SJSA1 (cell line): Measurements from ENCODE around the gene NOS3. TPM values are rescaled to one million over a fixed set of nuclear protein-coding genes. Genes with fewer than 3 reads are reported as not detected.

Experiments
- DNase-seq, 2 experiments: peaks; one replicate each; pipeline ENCODE4 v3.0.0-alpha.2; 2015 to 2020; ENCODE audit warnings: low spot score in 2 of 2, low read depth in 1 of 2
- H3K27ac ChIP-seq: fragments of 250-450 bp; sonication (Bioruptor Pico); 2 replicates; pipeline ENCODE4 v1.5.1; 2020; ENCODE audit warnings: mild to moderate bottlenecking, moderate library complexity
- H3K27me3 ChIP-seq: fragments of 250-450 bp; sonication (Bioruptor Pico); replicated peaks from 2 replicates; pipeline ENCODE4 v1.5.1; 2020; ENCODE audit warnings: mild to moderate bottlenecking, moderate library complexity
- H3K36me3 ChIP-seq: fragments of 250-450 bp; sonication (Bioruptor Pico); 2 replicates; pipeline ENCODE4 v1.5.1; 2020; ENCODE audit warnings: mild to moderate bottlenecking
- H3K4me1 ChIP-seq: fragments of 250-450 bp; sonication (Bioruptor Pico); replicated peaks from 2 replicates; pipeline ENCODE4 v1.6.1; 2021; ENCODE audit warnings: mild to moderate bottlenecking
- H3K4me3 ChIP-seq: fragments of 250-450 bp; sonication (Bioruptor Pico); 2 replicates; pipeline ENCODE4 v1.5.1; 2020; ENCODE audit warnings: mild to moderate bottlenecking
- H3K9me3 ChIP-seq: fragments of 250-450 bp; sonication (Bioruptor Pico); replicated peaks from 2 replicates; pipeline ENCODE4 v1.5.1; 2020; ENCODE audit warnings: mild to moderate bottlenecking
- total RNA-seq: library from RNA; depleted of rRNA; stranded (reverse); fragments of >200 nt; shearing (Covaris generic); gene quantifications from 2 replicates; pipeline ENCODE4 v1.2.3, GENCODE V29; 2014

Gene NOS3
- total RNA-seq, 1 experiment from 2014 or later: not detected

GRCh38 chr7:150974468-150975391, 16.1 kb upstream of the NOS3 start:
- DNase-seq: no peak
- peaks cover 72% of the 10 kb centered on the region for H3K27me3 ChIP-seq
- H3K9me3 ChIP-seq: 0 out of 2 replicates have a peak, but pooled peaks cover 3% of the 10 kb centered on the region
- no peak overlapping the region for H3K4me3 ChIP-seq
- no peak overlapping the region for H3K27ac ChIP-seq
- H3K36me3 ChIP-seq: no peaks in the 10 kb centered on the region
- peaks cover 6% of the 10 kb centered on the region for H3K4me1 ChIP-seq

GRCh38 chr7:150975536-150976319, 15.1 kb upstream of the NOS3 start:
- H3K27ac ChIP-seq: no peak overlapping the region
- DNase-seq: no peak
- no peaks in the 10 kb centered on the region for H3K36me3 ChIP-seq
- H3K4me1 ChIP-seq: peaks cover 6% of the 10 kb centered on the region
- H3K9me3 ChIP-seq: 0 out of 2 replicates have a peak, but pooled peaks cover 3% of the 10 kb centered on the region
- no peak overlapping the region for H3K4me3 ChIP-seq
- H3K27me3 ChIP-seq: peaks cover 80% of the 10 kb centered on the region

GRCh38 chr7:150976529-150977381, 14.1 kb upstream of the NOS3 start:
- Histone ChIP-seq H3K9me3 (0 out of 2 replicates have a peak, but pooled peaks cover 3% of the 10 kb centered on the region), H3K27me3 (peaks cover 82% of the 10 kb centered on the region), H3K4me1 (peaks cover 6% of the 10 kb centered on the region), H3K27ac (no peak overlapping the region), H3K4me3 (no peak overlapping the region), H3K36me3 (no peaks in the 10 kb centered on the region)
- DNase-seq: no peak

GRCh38 chr7:150977382-150978125, 13.3 kb upstream of the NOS3 start:
- DNase-seq: no peak
- H3K4me3 ChIP-seq: no peak overlapping the region
- no peak overlapping the region for H3K27ac ChIP-seq
- peaks cover 6% of the 10 kb centered on the region for H3K4me1 ChIP-seq
- H3K36me3 ChIP-seq: no peaks in the 10 kb centered on the region
- peaks cover 83% of the 10 kb centered on the region for H3K27me3 ChIP-seq
- 0 out of 2 replicates have a peak, but pooled peaks cover 3% of the 10 kb centered on the region for H3K9me3 ChIP-seq

- Histone ChIP-seq H3K36me3 (no peaks in the 10 kb centered on the region), H3K4me3 (no peak within 1 kb of the TSS), H3K4me1 (peaks cover 6% of the 10 kb centered on the region), H3K27ac (no peak within 1 kb of the TSS), H3K27me3 (peaks cover 76% of the 10 kb centered on the region), H3K9me3 (0 out of 2 replicates have a peak, but pooled peaks cover 3% of the 10 kb centered on the region)
- no peak for DNase-seq
These were observed 12.6 kb upstream of the NOS3 start, which contains the start of gene KCNH2 for GRCh38 chr7:150978126-150978789. TSS of gene KCNH2 (minus strand) at chr7:150978321. CDS start at chr7:150977913, 408 bp downstream.

- Histone ChIP-seq H3K4me3 (no peak overlapping the region), H3K27me3 (peaks cover 70% of the 10 kb centered on the region), H3K9me3 (0 out of 2 replicates have a peak, but pooled peaks cover 1% of the 10 kb centered on the region), H3K4me1 (peaks cover 3% of the 10 kb centered on the region), H3K36me3 (no peaks in the 10 kb centered on the region), H3K27ac (no peak overlapping the region)
- DNase-seq: no peak
These were observed 11.0 kb upstream of the NOS3 start for GRCh38 chr7:150979713-150980390.

GRCh38 chr7:150980663-150981062, 10.2 kb upstream of the NOS3 start:
- H3K9me3 ChIP-seq: no peaks in the 10 kb centered on the region
- H3K27ac ChIP-seq: no peak overlapping the region
- DNase-seq: no peak
- H3K36me3 ChIP-seq: no peaks in the 10 kb centered on the region
- H3K4me3 ChIP-seq: no peak overlapping the region
- H3K27me3 ChIP-seq: peaks cover 66% of the 10 kb centered on the region
- H3K4me1 ChIP-seq: no peaks in the 10 kb centered on the region

- H3K4me1 ChIP-seq: no peaks in the 10 kb centered on the region
- DNase-seq: no peak
- no peaks in the 10 kb centered on the region for H3K9me3 ChIP-seq
- H3K36me3 ChIP-seq: no peaks in the 10 kb centered on the region
- peaks cover 67% of the 10 kb centered on the region for H3K27me3 ChIP-seq
- H3K4me3 ChIP-seq: no peak overlapping the region
- no peak overlapping the region for H3K27ac ChIP-seq
These were observed 9.2 kb upstream of the NOS3 start for GRCh38 chr7:150981644-150982043.

- Histone ChIP-seq H3K4me1 (no peaks in the 10 kb centered on the region), H3K36me3 (no peaks in the 10 kb centered on the region), H3K9me3 (no peaks in the 10 kb centered on the region), H3K27me3 (peaks cover 61% of the 10 kb centered on the region), H3K4me3 (no peak overlapping the region), H3K27ac (no peak overlapping the region)
- no peak for DNase-seq
These were observed 8.5 kb upstream of the NOS3 start for GRCh38 chr7:150982351-150982750.

- H3K9me3 ChIP-seq: peaks cover 4% of the 10 kb centered on the region; the same call in 1 of the 2 replicates
- no peak overlapping the region for H3K4me3 ChIP-seq
- no peak for DNase-seq
- H3K36me3 ChIP-seq: no peaks in the 10 kb centered on the region
- H3K27ac ChIP-seq: no peak overlapping the region
- H3K4me1 ChIP-seq: 0 out of 2 replicates have a peak, but pooled peaks cover 3% of the 10 kb centered on the region
- peaks cover 67% of the 10 kb centered on the region for H3K27me3 ChIP-seq
These were observed 6.9 kb upstream of the NOS3 start for GRCh38 chr7:150983893-150984368.

GRCh38 chr7:150986099-150986512, 4.7 kb upstream of the NOS3 start:
- no peak overlapping the region for H3K27ac ChIP-seq
- H3K27me3 ChIP-seq: peaks cover 49% of the 10 kb centered on the region
- H3K4me1 ChIP-seq: 0 out of 2 replicates have a peak, but pooled peaks cover 3% of the 10 kb centered on the region
- peaks cover 4% of the 10 kb centered on the region; the same call in 1 of the 2 replicates for H3K9me3 ChIP-seq
- DNase-seq: no peak
- no peak overlapping the region for H3K4me3 ChIP-seq
- no peaks in the 10 kb centered on the region for H3K36me3 ChIP-seq
